Measurements from ENCODE around the gene C16orf87.
A peak's percentile ranks its signal among the peaks of the same experiment; 100 is the strongest.
"Not testable (repeated sequence)": the region's sequence is repeated elsewhere in the genome, so short reads cannot be mapped to it uniquely, and the experiment has no call there.

Gene C16orf87

DNA sequence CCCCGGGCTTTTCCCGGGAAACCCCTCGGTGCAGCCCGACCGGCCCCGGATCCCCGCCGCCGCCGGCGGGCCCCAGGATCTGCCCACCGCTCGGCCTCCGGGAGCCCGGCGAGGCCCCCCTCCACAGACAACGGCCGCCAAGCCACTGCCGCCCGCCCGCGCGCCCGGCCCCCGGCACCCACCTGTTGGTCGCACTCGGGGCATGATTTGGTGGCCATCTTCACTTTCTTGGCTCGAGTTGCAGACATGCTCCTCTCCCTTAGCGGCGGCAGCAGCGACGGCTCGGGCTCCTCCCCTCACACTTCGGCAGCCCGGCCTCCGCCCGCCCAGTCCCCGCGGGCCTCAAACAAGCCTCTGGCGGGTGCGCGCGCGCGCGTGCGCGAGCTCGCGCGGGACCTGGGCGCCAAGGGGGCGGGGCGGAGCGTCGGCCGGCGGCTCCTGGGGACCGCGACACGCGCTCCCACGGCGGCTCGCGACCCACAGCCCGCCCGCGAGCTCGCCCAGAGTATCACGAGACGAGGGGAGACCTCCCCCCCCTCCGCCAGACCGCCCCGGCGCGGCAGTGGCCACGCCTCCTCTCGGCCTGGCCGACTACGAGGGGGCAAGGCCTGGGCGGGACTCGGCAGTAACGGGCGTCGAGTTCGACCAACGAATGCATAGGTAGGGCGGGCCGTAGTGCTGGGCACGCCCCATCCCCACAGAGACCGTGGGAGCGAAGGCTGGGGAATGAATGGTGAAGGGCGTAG lies at the start of gene C16orf87:
Gene C16orf87 (minus strand): TSS at position 279 of the 746 bp plus-strand sequence. CDS start 31 bp downstream, at position 248.
- DNase-seq (ENCODE audit: low read depth) = peak; percentile 97
- peak within 1 kb of the TSS; percentile 72 for H3K4me3 ChIP-seq (ENCODE audit: low read depth, low read length)
- TF ChIP-seq, protein P1, sequence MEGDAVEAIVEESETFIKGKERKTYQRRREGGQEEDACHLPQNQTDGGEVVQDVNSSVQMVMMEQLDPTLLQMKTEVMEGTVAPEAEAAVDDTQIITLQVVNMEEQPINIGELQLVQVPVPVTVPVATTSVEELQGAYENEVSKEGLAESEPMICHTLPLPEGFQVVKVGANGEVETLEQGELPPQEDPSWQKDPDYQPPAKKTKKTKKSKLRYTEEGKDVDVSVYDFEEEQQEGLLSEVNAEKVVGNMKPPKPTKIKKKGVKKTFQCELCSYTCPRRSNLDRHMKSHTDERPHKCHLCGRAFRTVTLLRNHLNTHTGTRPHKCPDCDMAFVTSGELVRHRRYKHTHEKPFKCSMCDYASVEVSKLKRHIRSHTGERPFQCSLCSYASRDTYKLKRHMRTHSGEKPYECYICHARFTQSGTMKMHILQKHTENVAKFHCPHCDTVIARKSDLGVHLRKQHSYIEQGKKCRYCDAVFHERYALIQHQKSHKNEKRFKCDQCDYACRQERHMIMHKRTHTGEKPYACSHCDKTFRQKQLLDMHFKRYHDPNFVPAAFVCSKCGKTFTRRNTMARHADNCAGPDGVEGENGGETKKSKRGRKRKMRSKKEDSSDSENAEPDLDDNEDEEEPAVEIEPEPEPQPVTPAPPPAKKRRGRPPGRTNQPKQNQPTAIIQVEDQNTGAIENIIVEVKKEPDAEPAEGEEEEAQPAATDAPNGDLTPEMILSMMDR (IDR thresholded peaks at IDR 0.05; ENCODE audit: insufficient read depth, low read depth, low read length, missing control alignments) = no peak

DNA sequence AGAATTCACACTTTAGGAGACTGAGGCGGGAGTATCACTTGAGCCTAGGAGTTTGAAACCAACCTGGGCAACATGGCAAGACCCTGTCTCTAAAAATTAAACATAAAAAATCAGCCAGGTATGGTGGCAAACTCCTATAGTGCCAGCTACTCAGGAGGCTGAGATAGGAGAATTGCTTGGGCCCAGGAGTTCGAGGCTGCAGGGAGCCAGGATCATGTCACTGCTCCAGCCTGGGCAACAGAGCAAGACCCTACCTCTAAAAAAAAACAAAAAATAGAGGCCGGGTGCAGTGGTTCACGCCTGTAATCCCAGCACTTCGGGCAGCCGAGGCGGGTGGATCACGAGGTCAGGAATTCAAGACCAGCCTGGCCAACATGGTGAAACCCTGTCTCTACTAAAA lies 44.3 kb upstream of the C16orf87 start:
- no peak overlapping the region for H3K4me3 ChIP-seq (ENCODE audit: low read depth, low read length)
- no peak for DNase-seq (ENCODE audit: low read depth)
- TF ChIP-seq, protein P1 (IDR thresholded peaks at IDR 0.05; ENCODE audit: insufficient read depth, low read depth, low read length, missing control alignments) = no peak

DNA sequence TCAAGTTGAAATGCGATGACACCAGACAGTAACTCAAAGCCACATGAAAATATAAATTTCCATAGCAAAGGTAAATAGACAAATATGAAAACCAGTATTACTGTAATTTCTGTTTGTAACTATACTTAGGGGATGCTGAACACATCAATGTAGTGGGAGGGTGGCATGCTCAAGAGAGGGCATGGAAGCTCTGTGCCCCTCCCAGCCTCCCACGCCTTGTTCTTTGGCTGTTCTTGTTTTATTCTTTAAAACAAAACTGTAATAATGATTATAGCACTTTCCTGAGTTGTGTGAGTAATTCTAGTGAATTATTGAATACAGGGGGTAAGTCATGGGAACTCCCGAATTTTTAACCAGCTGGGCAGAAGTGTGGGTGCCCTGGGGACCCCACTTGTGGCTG lies 42.2 kb upstream of the C16orf87 start:
- no peak overlapping the region for H3K4me3 ChIP-seq (ENCODE audit: low read depth, low read length)
- TF ChIP-seq, protein P1 (IDR thresholded peaks at IDR 0.05; ENCODE audit: insufficient read depth, low read depth, low read length, missing control alignments) = no peak
- no peak for DNase-seq (ENCODE audit: low read depth)

- H3K4me3 ChIP-seq (ENCODE audit: low read depth, low read length) = no peak overlapping the region
- TF ChIP-seq, protein P1 (IDR thresholded peaks at IDR 0.05; ENCODE audit: insufficient read depth, low read depth, low read length, missing control alignments) = no peak
- no peak for DNase-seq (ENCODE audit: low read depth)
Measured at GRCh38 chr16:46871597-46871996, 40.6 kb upstream of the C16orf87 start.

DNA sequence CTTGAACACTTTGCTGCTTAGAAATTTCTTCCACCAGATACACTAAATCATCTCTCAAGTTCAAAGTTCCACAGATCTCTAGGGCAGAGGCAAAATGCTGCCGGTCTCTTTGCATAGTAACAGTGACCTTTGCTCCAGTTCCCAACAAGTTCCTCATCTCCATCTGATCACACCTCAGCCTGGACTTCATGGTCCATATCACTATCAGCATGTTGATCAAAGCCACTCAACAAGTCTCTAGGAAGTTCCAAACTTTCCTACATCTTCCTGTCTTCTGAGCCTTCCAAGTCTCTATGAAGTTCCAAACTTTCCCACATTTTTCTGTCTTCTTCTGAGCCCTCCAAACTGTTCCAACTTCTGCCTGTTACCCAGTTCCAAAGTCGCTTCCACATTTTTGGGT lies 37.9 kb upstream of the C16orf87 start:
- DNase-seq (ENCODE audit: low read depth); H3K4me3 ChIP-seq (ENCODE audit: low read depth, low read length): not testable (repeated sequence)

- not testable (repeated sequence) for DNase-seq (ENCODE audit: low read depth); H3K4me3 ChIP-seq (ENCODE audit: low read depth, low read length)
Measured at GRCh38 chr16:46867486-46867885, 36.5 kb upstream of the C16orf87 start.

GRCh38 chr16:46866286-46866685 lies 35.3 kb upstream of the C16orf87 start:
- no peak overlapping the region for H3K4me3 ChIP-seq (ENCODE audit: low read depth, low read length)
- DNase-seq (ENCODE audit: low read depth) = no peak
- TF ChIP-seq, protein P1 (IDR thresholded peaks at IDR 0.05; ENCODE audit: insufficient read depth, low read depth, low read length, missing control alignments) = no peak
